Measurements from ENCODE around the gene ASXL3. TPM values are rescaled to one million over a fixed set of nuclear protein-coding genes. Genes with fewer than 3 reads are reported as not detected.

The ASXL3 gene
- not detected in 2 replicates for total RNA-seq (2014; rRNA removed; shearing (Covaris generic))
- polyA plus RNA-seq (2015; cell fraction: cytosol; rRNA removed) = not detected in 2 replicates
- polyA plus RNA-seq (2015; cell fraction: nucleus; rRNA removed) = not detected in 2 replicates

DNA sequence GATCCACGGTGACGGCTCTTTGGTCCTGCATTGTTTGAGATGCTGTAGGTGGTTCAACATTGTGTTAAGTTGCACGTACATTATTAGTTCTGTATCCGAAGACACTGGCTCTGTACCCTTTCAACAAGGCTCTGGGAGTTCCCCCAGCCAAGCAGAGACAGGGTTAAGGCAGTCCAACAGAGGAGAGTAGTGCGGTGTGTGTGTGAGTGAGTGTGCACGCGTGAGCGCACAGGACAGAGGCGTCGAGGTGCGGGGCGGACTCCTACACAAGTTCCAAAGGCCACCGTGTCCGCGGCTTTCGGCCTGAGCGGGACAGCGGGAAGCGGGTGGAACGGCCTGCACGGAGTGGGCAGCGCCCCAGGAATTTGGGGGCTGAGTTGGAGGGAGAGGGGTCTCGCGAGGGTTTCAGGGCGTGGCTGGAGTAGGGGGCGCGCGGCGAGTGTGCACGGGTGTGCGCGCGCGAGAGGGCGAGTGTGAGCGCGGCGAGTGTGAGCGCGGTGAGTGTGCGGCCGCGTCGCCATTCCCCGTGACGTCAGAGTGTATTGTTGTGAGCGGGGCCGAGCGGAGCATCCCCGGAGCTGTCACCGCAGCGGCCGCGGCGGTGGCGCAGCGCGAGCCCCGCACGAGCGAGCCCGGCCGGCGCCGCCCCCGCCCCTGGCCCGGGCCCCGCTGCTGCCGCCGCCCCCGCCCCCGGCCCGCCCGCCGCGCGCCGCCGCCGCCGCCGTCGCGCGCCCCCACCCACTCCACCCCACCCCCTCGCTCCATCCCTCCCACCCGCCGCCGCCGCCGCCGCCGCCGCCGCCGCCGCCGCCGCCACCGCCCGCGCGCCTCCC, at the start of gene ASXL3:
TSS of gene ASXL3 (plus strand) at position 535 of the 833 bp plus-strand sequence. CDS start 413 bp downstream, outside the sequence.
- DNase-seq (ENCODE audit: low read depth, low spot score) = no peak
- in situ Hi-C loops (cut with HindIII; ENCODE audit: low pct_unique_long_range_greater_than_20kb, low sequenced_read_pairs) = no loop called here

GRCh38 chr18:33532978-33533377, 45.0 kb upstream of the ASXL3 start:
- DNase-seq (ENCODE audit: low read depth, low spot score) = no peak
- in situ Hi-C loops (cut with HindIII; ENCODE audit: low pct_unique_long_range_greater_than_20kb, low sequenced_read_pairs) = no loop called here

- in situ Hi-C loops (cut with HindIII; ENCODE audit: low pct_unique_long_range_greater_than_20kb, low sequenced_read_pairs) = no loop called here
- no peak for DNase-seq (ENCODE audit: low read depth, low spot score)
These were observed 41.1 kb upstream of the ASXL3 start for GRCh38 chr18:33536904-33537303.

DNA sequence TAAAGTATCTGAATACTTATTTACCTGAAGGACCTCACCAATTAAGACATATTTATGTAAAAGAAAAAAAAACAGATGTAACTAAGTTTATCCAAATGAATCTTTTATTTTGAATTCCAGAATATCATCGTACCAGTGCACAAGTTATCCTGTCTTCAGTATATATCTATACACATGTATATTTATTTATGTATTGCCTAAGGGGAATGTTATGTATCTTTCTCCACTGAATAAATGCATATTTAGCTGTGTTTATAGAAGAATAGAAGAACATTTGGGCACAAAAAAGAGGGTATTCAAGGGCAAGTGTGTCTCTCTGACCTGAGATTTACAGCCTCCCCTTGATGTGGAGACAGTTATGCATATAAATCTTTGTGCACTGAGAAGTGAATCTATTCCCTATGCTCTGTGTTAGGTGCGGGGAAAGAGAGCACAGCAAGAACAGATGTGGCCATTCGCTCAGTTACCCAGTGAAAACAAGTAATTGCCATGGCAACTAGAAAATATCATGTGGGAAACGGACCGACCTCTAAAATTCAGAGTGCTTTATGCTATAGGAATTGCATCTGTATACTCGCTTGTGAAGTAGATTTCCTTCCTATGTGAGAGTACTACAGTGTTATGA, 39.5 kb upstream of the ASXL3 start:
- DNase-seq (ENCODE audit: low read depth, low spot score) = no peak
- in situ Hi-C loops (cut with HindIII; ENCODE audit: low pct_unique_long_range_greater_than_20kb, low sequenced_read_pairs) = no loop called here

GRCh38 chr18:33540392-33540791, 37.6 kb upstream of the ASXL3 start:
- in situ Hi-C loops (cut with HindIII; ENCODE audit: low pct_unique_long_range_greater_than_20kb, low sequenced_read_pairs) = no loop called here
- DNase-seq (ENCODE audit: low read depth, low spot score) = no peak

GRCh38 chr18:33541316-33541715, 36.7 kb upstream of the ASXL3 start:
- in situ Hi-C loops (cut with HindIII; ENCODE audit: low pct_unique_long_range_greater_than_20kb, low sequenced_read_pairs) = no loop called here
- no peak for DNase-seq (ENCODE audit: low read depth, low spot score)

DNA sequence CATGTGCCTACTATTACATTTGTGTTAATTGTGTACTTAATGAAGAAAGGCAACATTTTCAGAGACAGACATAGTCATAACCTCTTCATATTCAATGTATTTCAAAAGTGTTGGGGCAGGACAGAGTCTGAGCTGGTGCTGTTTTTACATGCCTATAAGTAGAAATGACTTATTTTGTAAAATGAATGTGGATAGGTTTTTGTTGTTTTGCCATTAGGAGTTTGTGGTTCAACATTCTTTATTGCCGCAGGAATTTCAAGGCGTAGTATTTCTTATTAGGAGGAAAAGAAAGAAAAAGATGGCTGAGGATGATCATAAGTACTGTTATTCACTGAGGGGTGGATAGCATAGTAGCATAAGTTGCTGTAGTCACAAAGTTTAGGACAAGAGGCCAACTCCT, 21.2 kb upstream of the ASXL3 start:
- no peak for DNase-seq (ENCODE audit: low read depth, low spot score)
- in situ Hi-C loops (cut with HindIII; ENCODE audit: low pct_unique_long_range_greater_than_20kb, low sequenced_read_pairs) = no loop called here

DNA sequence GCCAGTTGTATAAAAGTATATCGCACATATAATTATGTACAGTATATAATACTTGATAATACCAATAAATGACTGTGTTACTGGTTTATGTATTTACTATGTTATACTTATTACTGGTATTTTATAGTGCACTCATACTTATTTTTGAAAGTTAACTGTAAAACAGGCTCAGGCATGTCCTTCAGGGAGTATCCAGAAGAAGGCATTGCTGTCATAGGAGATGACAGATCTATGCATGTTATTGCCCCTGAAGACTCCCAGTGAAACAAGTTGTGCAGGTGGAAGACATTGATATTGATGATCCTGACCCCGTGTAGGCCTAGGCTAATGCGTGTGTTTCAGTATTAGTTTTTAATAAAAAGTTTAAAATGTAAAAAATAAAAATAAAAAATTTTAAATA, 20.3 kb upstream of the ASXL3 start:
- in situ Hi-C loops (cut with HindIII; ENCODE audit: low pct_unique_long_range_greater_than_20kb, low sequenced_read_pairs) = no loop called here
- DNase-seq (ENCODE audit: low read depth, low spot score) = no peak

DNA sequence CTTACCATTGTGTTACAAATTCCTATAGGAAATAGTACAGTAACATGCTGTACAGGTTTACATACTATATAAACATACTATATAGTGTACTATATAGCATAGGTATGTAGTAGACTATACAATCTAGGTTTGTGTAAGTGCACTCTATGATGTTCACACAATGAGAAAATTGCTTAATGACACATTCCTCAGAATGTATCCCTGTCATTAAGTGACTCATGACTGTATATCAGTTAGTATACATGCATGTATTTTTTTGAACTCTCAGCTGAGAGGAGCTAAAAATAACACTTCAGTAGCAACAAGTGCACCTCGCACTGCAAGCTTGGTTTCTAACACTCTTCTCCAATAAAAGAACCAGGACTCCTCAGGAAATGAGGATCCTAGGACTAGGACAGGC, 19.5 kb upstream of the ASXL3 start:
- in situ Hi-C loops (cut with HindIII; ENCODE audit: low pct_unique_long_range_greater_than_20kb, low sequenced_read_pairs) = no loop called here
- no peak for DNase-seq (ENCODE audit: low read depth, low spot score)

GRCh38 chr18:33560686-33561370, 17.2 kb upstream of the ASXL3 start:
- peak; percentile 10 for DNase-seq (ENCODE audit: low read depth, low spot score)
- in situ Hi-C loops (cut with HindIII; ENCODE audit: low pct_unique_long_range_greater_than_20kb, low sequenced_read_pairs) = no loop called here

GRCh38 chr18:33562741-33563140, 15.3 kb upstream of the ASXL3 start:
- in situ Hi-C loops (cut with HindIII; ENCODE audit: low pct_unique_long_range_greater_than_20kb, low sequenced_read_pairs) = no loop called here
- no peak for DNase-seq (ENCODE audit: low read depth, low spot score)

DNA sequence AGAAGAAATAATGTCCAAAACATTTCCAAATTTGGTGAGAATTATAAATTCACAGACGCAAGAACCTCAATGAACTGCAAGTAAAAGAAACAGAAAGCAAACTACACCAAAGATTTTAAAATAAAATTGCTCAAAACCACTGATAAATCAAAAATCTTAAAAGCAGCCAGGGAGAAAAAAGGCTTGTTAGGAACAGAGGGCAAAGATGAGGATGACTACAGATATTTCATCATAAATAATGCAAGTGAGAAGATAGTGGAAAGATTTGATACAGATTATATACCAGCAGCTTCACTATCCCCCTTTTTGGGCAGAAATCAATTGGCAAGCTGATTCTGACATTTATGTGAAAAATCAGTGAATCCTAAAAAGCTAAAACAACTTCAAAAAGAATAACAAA, 10.3 kb upstream of the ASXL3 start:
- DNase-seq (ENCODE audit: low read depth, low spot score) = no peak
- in situ Hi-C loops (cut with HindIII; ENCODE audit: low pct_unique_long_range_greater_than_20kb, low sequenced_read_pairs) = no loop called here

DNA sequence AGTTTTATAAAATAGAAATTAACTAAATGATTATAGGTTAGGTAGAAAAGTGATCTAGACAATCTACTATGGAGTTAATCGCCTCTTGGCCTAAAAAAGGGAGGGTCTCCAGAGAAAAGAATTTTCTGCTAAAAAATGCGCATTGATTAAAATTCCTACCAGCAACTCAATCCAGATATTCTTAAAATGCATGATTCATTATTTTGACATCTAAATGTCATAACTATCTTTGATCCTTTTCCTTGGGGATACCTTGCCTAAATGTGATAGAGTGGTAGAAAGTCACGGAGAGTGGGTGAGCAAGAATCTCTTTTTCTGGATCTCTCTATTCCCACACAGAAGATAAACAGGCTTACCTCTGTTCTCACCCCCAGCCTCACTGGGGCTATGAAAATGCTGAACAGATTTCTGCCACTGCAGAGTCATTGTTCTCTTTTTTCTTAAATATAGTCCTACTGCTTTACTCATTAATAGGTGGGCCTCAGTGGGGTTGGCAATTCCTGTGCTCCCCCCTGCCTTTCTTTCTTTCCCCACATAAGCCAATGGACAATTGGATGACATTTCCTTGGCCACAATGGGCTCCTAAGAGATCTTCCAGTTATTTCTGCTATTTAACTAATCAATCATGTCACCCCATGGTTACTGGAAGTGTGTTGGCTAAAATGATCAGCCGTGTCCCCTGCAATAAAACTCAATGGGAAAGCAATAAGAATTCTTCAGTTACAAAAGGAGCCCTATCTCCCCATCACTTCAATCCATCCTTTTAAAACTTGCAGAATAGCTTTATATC, 5.8 kb upstream of the ASXL3 start:
- in situ Hi-C loops (cut with HindIII; ENCODE audit: low pct_unique_long_range_greater_than_20kb, low sequenced_read_pairs) = no loop called here

GRCh38 chr18:33573193-33573592, 4.8 kb upstream of the ASXL3 start:
- in situ Hi-C loops (cut with HindIII; ENCODE audit: low pct_unique_long_range_greater_than_20kb, low sequenced_read_pairs) = no loop called here
- DNase-seq (ENCODE audit: low read depth, low spot score) = no peak

More for the DNA sequence above, 5.8 kb upstream of the ASXL3 start:
- DNase-seq (ENCODE audit: low read depth, low spot score) = no peak

DNA sequence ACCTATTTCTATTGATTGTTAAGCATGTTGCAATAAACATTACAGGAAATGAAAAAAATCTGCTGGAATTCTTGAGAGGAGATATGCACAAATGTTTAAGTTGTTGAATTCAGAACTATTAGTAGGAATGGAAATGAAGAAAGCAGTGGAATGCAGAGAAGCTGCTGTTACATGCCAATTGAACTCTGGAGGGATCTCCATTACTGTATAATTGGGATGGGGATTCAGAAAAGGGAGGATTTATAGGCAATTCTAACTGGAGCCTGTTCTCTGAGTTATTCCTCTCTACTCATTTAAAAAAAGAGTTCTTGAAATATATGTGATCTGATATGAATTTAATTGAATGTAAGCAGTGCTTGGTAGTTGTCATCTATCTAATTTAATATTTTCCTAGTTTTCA, 2.6 kb upstream of the ASXL3 start:
- in situ Hi-C loops (cut with HindIII; ENCODE audit: low pct_unique_long_range_greater_than_20kb, low sequenced_read_pairs) = no loop called here
- DNase-seq (ENCODE audit: low read depth, low spot score) = no peak

GRCh38 chr18:33576999-33577646, 896 bp upstream of the ASXL3 start:
- no peak for DNase-seq (ENCODE audit: low read depth, low spot score)
- in situ Hi-C loops (cut with HindIII; ENCODE audit: low pct_unique_long_range_greater_than_20kb, low sequenced_read_pairs) = no loop called here
